ENCODE data around the gene DNMT3L.

- TF ChIP-seq CTCF (IDR thresholded peaks at IDR 0.05; ENCODE audit: insufficient read depth, low read length, poor library complexity, severe bottlenecking) (no peak), EZH2phosphoT487 (conservative IDR thresholded peaks at IDR 0.05; ENCODE audit: low read length) (no peak)
These were observed 33.9 kb upstream of the DNMT3L start for GRCh38 chr21:44295646-44296045.

All from SU-DHL-6 (cell line).